Aorta (tissue), 5 donors: ENCODE measurements around the gene INPP4B. TPM values are rescaled to one million over a fixed set of nuclear protein-coding genes. Genes with fewer than 3 reads are reported as not detected.

Experiments used
- ATAC-seq: fragments of 200-7000 bp; cut with Tn5 transposase; one replicate; pipeline ENCODE4 v1.9.1; 2022; ENCODE audit warnings: moderate library complexity; ENCODE audit not compliant: low FRiP score
- DNase-seq, 2 donors: peaks; one replicate each; pipeline ENCODE4 v3.0.0-alpha.2; 2020
- H3K27ac ChIP-seq, 2 donors: one replicate each; pipeline ENCODE4 v1.5.1; 2013; ENCODE audit warnings: low read length in 2 of 2, mild to moderate bottlenecking in 2 of 2, moderate library complexity in 2 of 2, control low read depth in 1 of 2, inconsistent platforms in 1 of 2, low read depth in 1 of 2
- H3K27me3 ChIP-seq, 2 donors: one replicate each; pipeline ENCODE4 v1.6.1; 2013; ENCODE audit warnings: control low read depth in 1 of 2, low read length in 1 of 2, mild to moderate bottlenecking in 1 of 2, moderate library complexity in 1 of 2; ENCODE audit not compliant: insufficient read depth in 2 of 2, control insufficient read depth in 1 of 2
- H3K36me3 ChIP-seq, 2 donors: one replicate each; pipeline ENCODE4 v1.6.1; 2013; ENCODE audit warnings: control low read depth in 1 of 2, low read length in 1 of 2, mild to moderate bottlenecking in 1 of 2; ENCODE audit not compliant: insufficient read depth in 2 of 2, control insufficient read depth in 1 of 2
- H3K4me1 ChIP-seq, 2 donors: one replicate each; pipeline ENCODE4 v1.6.1; 2013; ENCODE audit warnings: low read length in 2 of 2, control low read depth in 1 of 2, mild to moderate bottlenecking in 1 of 2, moderate library complexity in 1 of 2; ENCODE audit not compliant: insufficient read depth in 2 of 2, control insufficient read depth in 1 of 2
- H3K4me3 ChIP-seq, 2 donors: one replicate each; pipeline ENCODE4 v1.5.1; 2013; ENCODE audit warnings: low read length in 2 of 2, control low read depth in 1 of 2, mild to moderate bottlenecking in 1 of 2
- H3K9me3 ChIP-seq: one replicate; pipeline ENCODE4 v1.6.1; 2013; ENCODE audit warnings: mild to moderate bottlenecking, low read length; ENCODE audit not compliant: control insufficient read depth
- WGBS, 2 donors: extraction: QIAGEN DNeasy Blood & Tissue Kit; methylation state at CpG; one replicate each; pipeline ENCODE4 v1.1.7; 2013; 5-methylcytosine and 5-hydroxymethylcytosine counted together
- intact Hi-C, 2 donors: fragments of 100-400 bp; cut with DNase I; formaldehyde crosslinking; loops; one replicate each; pipeline versions ENCODE4 v1.14.2 to v1.15.0; 2022
- polyA plus RNA-seq, 2 donors: library from polyadenylated mRNA; stranded (reverse); fragments of 200-250 nt; gene quantifications; one replicate each; pipeline ENCODE4 v1.2.3, GENCODE V29; 2013
- total RNA-seq, 2 donors: library from RNA; stranded (reverse); fragmentation: NEBNext Ultra II Directional; extraction: Animal tissue kit (Norgen Biotek cat#: 25700); gene quantifications; one replicate each; pipeline ENCODE4 v1.2.1, GENCODE V29; 2021
- donor health status: healthy with polysubstance abuse.
- donor health status: Bipolar disorder and iron deficiency.
- donor health status: DM: no; HTN: no; CAD: no.
- donor health status: DM: no; HTN: no; CAD: no.
- donor health status: DM: yes; HTN: yes; CAD: no.

INPP4B gene
- total and polyA plus RNA-seq, 4 donors, result 3.3 to 36.8 (median 20.7) TPM

DNA sequence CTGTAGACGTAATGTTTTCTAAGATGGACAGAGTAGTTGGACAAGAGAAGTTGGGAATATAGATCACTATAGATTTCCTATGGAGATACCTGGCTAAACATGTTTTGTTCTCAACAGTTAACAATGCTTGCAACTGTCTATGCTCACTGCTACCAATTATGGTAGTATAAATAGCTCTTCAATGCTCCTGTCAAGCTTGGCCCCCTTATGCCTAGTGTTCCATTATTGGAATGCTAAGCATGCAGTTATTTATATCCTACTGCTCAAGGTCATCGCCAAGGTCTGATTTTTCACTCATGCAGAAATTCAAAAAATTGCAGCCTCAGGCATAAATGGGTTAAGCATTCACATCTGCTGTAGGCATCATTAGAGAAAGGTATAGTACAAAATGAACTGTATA, 690.8 kb downstream of the INPP4B start:
- Histone ChIP-seq H3K27me3 (no peaks in the 10 kb centered on the region), H3K4me1 (peaks cover 0 to 3% of the 10 kb centered on the region in 2 donors), H3K9me3 (no peaks in the 10 kb centered on the region), H3K4me3 (no peak overlapping the region), H3K27ac (no peak overlapping the region), H3K36me3 (peaks cover 0 to 2% of the 10 kb centered on the region in 2 donors)
- 67 to 68% methylated on average over 2 of the region's 2 CpGs for WGBS, 2 donors
- intact Hi-C loops, result no loop called here
- ATAC-seq, result no peak
- DNase-seq, result no peak

- H3K9me3 ChIP-seq, result no peaks in the 10 kb centered on the region
- no peak overlapping the region for H3K4me3 ChIP-seq
- ATAC-seq (no peak), DNase-seq (no peak)
- H3K27ac ChIP-seq, result no peak overlapping the region
- no peaks in the 10 kb centered on the region for H3K36me3 ChIP-seq
- no peaks in the 10 kb centered on the region for H3K27me3 ChIP-seq
- intact Hi-C loops, result no loop called here
- 97 to 98% methylated on average over 3 of the region's 3 CpGs for WGBS, 2 donors
- H3K4me1 ChIP-seq, result peaks cover 0 to 3% of the 10 kb centered on the region in 2 donors
These were observed 695.6 kb downstream of the INPP4B start for GRCh38 chr4:142150483-142150882.

- intact Hi-C loops, result no loop called here
These were observed 701.3 kb downstream of the INPP4B start for GRCh38 chr4:142144813-142145212.

GRCh38 chr4:142142366-142143054, 703.6 kb downstream of the INPP4B start:
- no peaks in the 10 kb centered on the region for H3K4me1 ChIP-seq
- DNase-seq, result no peak
- H3K27ac ChIP-seq, result no peak overlapping the region
- H3K4me3 ChIP-seq, result no peak overlapping the region
- H3K36me3 ChIP-seq, result no peaks in the 10 kb centered on the region
- intact Hi-C loops, result no loop called here
- no peaks in the 10 kb centered on the region for H3K27me3 ChIP-seq
- no peaks in the 10 kb centered on the region for H3K9me3 ChIP-seq
- ATAC-seq, result no peak
- 79% methylated on average over 2 of the region's 2 CpGs for WGBS, 2 donors

More at GRCh38 chr4:142144813-142145212, 701.3 kb downstream of the INPP4B start:
- H3K27ac ChIP-seq, result no peak overlapping the region
- H3K27me3 ChIP-seq, result no peaks in the 10 kb centered on the region
- H3K9me3 ChIP-seq, result no peaks in the 10 kb centered on the region
- 92 to 95% methylated on average over 1 of the region's 1 CpG for WGBS, 2 donors
- DNase-seq (no peak), ATAC-seq (no peak)
- no peak overlapping the region for H3K4me3 ChIP-seq
- H3K4me1 ChIP-seq, result no peaks in the 10 kb centered on the region
- H3K36me3 ChIP-seq, result no peaks in the 10 kb centered on the region

DNA sequence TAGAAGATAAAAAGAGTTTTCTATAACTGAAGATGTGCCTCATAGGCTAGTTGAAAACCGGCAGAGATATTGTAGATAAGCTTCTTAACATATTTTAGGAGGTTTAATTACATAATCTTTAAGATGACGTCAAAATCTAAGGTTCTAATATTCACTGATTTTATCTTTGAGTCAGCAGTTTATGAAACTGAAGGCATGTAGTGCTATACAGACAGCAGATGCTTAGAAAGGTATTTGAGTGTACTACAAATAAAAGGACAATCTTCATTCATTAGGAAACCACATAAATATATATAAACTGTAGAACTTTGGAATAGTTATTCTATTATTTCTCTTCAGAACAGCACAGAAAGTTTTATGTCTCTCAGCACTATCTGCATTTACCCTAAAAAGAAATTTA, 704.9 kb downstream of the INPP4B start:
- Histone ChIP-seq H3K27ac (no peak overlapping the region), H3K9me3 (no peaks in the 10 kb centered on the region), H3K4me3 (no peak overlapping the region), H3K36me3 (no peaks in the 10 kb centered on the region), H3K27me3 (no peaks in the 10 kb centered on the region), H3K4me1 (no peaks in the 10 kb centered on the region)
- DNase-seq (no peak), ATAC-seq (no peak)
- intact Hi-C loops, result no loop called here
- WGBS, 2 donors, result 63 to 65% methylated on average over 2 of the region's 2 CpGs

DNA sequence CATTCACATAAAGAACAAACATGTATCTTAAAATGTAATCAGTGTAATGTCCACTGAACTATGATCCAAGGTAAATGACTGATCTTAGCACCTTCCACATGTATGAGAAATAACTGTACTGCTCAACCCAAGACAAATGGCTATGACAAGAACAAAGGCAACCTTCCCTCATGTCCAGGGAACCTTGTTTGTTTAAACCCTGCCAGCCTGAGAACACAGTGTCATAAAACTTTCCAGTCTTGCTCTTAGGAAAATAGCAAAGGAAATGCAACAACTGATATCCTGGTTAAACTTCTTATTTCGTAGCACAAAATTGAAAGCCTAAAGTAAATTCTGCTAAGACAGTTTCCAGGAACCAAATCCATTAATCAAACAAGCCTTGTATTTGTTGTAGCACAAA, 715.4 kb downstream of the INPP4B start:
- Histone ChIP-seq H3K36me3 (no peaks in the 10 kb centered on the region), H3K4me3 (no peak overlapping the region), H3K4me1 (peaks cover 0 to 3% of the 10 kb centered on the region in 2 donors), H3K9me3 (no peaks in the 10 kb centered on the region), H3K27me3 (no peaks in the 10 kb centered on the region), H3K27ac (peak overlapping the region in 1 of 2 donors; percentile 37)
- DNase-seq, result no peak
- ATAC-seq, result no peak
- intact Hi-C loops, result loop anchor here in 1 of 2 donors (5.0 kb wide), 1 partner anchor 222 kb away; no protein-coding TSS in a partner anchor
- 3 to 6% methylated on average over 1 of the region's 1 CpG for whole genome bisulfite sequencing, 2 donors

DNA sequence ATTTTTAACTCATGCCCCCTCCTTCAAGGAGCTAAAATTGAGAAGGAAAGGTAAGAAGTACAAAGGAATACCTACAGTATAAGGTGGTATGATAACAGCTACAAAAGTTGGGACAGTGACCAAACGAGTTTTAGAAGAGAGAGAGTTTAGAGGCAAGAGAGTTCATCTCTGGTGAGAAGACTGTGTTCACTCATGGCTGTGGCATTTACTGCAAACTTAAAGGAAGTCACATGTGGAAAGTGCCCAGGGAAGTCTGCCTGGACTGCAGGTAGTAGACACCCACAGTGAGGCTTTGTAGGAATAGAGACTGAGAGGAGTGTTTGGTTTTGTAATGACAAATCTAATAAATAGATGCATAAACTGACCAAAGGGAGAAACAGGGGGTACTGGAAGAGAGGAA, 716.2 kb downstream of the INPP4B start:
- H3K4me1 ChIP-seq, result peaks cover 0 to 3% of the 10 kb centered on the region in 2 donors
- H3K9me3 ChIP-seq, result no peaks in the 10 kb centered on the region
- DNase-seq (no peak), ATAC-seq (no peak)
- intact Hi-C loops, result loop anchor here (5.0 to 10.0 kb wide), 7 partner anchors 222 to 1045 kb away; partner anchors contain the start of gene INPP4B (in 1 of the 2)
- no peaks in the 10 kb centered on the region for H3K27me3 ChIP-seq
- no peaks in the 10 kb centered on the region for H3K36me3 ChIP-seq
- no peak overlapping the region for H3K27ac ChIP-seq
- no peak overlapping the region for H3K4me3 ChIP-seq
- 79 to 81% methylated on average over 1 of the region's 1 CpG for WGBS, 2 donors

- H3K4me3 ChIP-seq, result no peak overlapping the region
- no peaks in the 10 kb centered on the region for H3K36me3 ChIP-seq
- H3K27ac ChIP-seq, result no peak overlapping the region
- peaks cover 0 to 3% of the 10 kb centered on the region in 2 donors for H3K4me1 ChIP-seq
- no peaks in the 10 kb centered on the region for H3K27me3 ChIP-seq
- ATAC-seq, result no peak
- no peaks in the 10 kb centered on the region for H3K9me3 ChIP-seq
- intact Hi-C loops, result loop anchor here (5.0 to 10.0 kb wide), 6 partner anchors 225 to 1045 kb away; partner anchors contain the start of gene INPP4B (in 1 of the 2)
- 96 to 97% methylated on average over 3 of the region's 3 CpGs for WGBS, 2 donors
- DNase-seq, result no peak
These were observed 716.6 kb downstream of the INPP4B start for GRCh38 chr4:142129473-142129872.

- peak; percentile 46 for ATAC-seq
- intact Hi-C loops, result loop anchor here (5.0 to 10.0 kb wide), 6 partner anchors 226 to 1046 kb away; partner anchors contain the start of gene INPP4B (in 1 of the 2)
These were observed 717.6 kb downstream of the INPP4B start for GRCh38 chr4:142128529-142128928.

More at GRCh38 chr4:142128529-142128928, 717.6 kb downstream of the INPP4B start:
- WGBS, 2 donors, result 2 to 4% methylated on average over 3 of the region's 3 CpGs
- H3K4me3 ChIP-seq, result no peak overlapping the region
- peak in 1 of 2 donors; percentile 43 for DNase-seq
- no peaks in the 10 kb centered on the region for H3K36me3 ChIP-seq
- no peaks in the 10 kb centered on the region for H3K9me3 ChIP-seq
- H3K4me1 ChIP-seq, result peaks cover 0 to 3% of the 10 kb centered on the region in 2 donors
- H3K27me3 ChIP-seq, result no peaks in the 10 kb centered on the region
- H3K27ac ChIP-seq, result peak overlapping the region in 1 of 2 donors; percentile 79
